Mucosa of gallbladder (tissue), 1 donor: ENCODE measurements around the gene GFM1. TPM values are rescaled to one million over a fixed set of nuclear protein-coding genes. Genes with fewer than 3 reads are reported as not detected.

ENCODE experiments used
- DNase-seq: peaks from one replicate; pipeline ENCODE4 v3.0.0-alpha.2; 2020; ENCODE audit warnings: low spot score
- total RNA-seq: library from RNA; stranded (reverse); gene quantifications from one replicate; pipeline ENCODE4 v1.2.1, GENCODE V29; 2021
- donor health status: DM: no; HTN: no; CAD: no.

GFM1 gene
- total RNA-seq, 1 donor from 2014 or later: 33.5 TPM

DNA sequence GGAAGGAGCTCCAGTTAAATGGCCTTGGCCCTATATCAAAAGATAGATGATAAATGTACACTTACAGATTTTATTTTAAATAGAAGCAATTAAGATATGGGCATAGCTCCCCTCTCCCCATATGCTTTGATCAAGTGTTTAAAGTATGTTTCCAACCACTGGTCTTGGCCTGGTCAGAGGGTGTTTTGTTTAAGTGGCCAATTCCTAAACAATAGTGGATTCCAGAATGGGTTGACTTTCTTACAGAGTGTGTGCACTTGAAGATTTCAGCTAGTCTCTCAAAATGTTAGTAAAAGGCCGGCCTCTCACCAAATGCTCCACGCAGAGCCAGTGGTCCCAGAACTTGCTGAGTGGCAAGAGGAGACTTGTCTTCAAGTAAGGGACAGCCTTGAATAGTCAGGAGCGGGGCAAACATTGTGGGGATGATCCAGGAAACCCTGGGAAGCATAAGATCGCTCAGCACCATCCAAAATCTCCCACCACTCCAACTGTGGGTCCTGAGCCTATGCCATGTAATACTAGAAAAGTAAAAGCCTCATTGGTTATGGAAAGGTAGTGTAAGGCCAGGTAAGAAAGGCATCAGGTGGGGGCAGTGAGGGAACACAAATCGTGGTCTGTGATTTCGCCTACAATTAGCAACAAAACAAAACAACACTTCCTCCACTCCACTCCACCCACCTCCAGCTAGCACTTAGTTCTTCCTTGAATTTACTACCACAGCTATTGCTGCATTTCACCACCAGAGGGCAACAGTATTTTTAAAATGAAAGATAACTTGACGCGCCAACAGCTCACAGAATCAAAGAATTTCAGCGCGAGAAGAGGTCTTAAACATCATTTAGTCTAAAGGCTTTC, 83.1 kb downstream of the GFM1 start:
- peak; percentile 74 for DNase-seq

DNA sequence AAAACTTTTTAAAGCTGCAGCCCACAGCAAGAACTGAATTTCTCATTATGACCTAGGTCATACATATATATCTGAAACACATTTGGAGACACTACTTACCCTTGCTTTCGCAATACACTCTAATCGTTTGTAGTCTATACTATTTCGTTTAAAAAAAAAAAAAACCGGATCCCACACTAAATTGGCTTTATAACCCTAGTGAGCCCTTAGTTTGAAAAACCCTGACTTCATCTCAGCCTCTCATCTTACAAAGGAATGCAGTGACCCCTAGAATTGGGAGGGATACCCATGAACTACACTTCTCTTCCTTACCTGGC, 83.7 kb downstream of the GFM1 start:
- DNase-seq: no peak

DNA sequence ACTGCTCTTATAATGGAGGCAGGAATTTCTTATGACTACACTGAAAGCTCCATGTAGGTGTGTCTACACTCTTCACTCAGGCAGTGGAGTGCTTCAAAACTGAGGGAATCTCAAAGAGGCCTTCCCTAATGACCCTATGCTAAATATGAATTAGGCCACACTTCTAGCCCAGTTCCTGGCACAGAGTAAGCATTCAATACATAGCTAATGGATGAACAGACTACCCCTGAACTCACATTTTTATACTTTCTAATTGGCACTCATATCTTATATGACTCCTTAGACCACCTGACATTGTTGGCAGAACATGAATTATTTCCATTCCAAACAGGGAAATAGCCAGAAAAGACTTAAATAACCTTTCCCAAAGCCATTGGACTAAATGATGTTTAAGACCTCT, 84.5 kb downstream of the GFM1 start:
- no peak for DNase-seq

DNA sequence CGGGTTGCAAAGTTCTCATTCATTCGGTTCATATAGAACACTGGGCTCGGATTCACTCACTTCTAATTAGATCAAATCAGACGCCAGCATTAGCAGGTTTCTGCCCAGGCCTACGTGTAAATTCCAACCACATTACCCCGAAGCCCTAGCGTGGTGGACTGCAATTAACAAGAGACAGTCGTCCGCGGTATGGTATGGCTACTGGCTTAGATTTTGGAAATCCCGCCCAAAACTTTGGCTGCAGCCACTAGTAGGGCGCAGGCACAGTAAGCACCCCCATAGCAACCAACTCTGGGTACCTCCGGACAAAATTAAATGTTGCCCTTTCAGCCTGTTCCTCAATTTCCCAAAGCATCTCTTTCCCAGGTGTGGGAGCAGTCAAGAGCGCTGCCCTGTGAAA, 87.2 kb downstream of the GFM1 start:
- DNase-seq: no peak

DNA sequence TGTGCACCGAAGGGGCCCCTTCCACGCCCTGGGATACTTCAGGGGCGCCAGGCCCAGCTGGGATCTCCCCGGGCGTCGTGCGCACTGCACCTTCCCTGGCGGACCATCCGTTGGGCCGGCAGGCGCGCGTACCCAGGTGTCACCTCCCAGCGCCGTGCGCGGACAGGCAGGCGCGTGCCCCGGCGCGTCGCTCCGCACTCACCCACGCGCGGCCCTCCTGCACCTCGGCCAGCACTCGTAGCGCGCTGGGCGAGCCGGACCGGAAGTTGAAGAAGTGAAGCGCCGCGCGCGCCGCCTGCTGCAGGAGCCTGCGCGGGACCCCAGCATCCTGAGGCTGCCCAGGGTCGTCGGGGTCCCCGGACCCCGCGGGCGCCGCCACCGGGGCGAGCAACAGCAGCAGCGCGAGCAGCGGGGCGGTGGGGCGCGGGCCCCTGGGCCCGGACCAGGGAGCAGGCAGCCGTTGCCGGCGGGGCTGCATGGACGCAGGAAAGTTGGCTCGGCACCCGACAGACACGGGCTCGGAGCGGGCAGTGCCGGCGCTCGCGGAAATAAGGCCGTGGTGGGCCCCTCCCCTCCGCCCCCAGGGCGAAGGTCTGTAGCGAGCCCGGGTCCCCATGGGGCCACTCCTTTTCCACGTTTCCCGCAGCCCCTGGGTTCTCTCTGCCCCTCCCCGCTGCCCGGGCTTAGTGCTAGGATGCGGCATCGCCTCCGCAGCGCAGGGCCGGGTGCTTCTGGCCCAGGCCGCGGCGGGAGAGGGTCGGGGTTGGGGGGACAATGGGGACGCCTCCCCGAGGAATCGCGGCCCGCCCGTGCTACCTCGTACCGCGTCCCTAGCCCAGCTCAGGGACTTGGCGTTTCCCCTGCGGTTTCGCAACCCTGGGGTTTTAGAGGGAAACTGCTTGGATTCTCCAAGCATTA, 87.9 kb downstream of the GFM1 start, which contains the start of gene RARRES1:
Gene RARRES1 (minus strand): TSS at position 520 of the 918 bp plus-strand sequence. CDS start 42 bp downstream, at position 478.
- DNase-seq: peak; percentile 53

DNA sequence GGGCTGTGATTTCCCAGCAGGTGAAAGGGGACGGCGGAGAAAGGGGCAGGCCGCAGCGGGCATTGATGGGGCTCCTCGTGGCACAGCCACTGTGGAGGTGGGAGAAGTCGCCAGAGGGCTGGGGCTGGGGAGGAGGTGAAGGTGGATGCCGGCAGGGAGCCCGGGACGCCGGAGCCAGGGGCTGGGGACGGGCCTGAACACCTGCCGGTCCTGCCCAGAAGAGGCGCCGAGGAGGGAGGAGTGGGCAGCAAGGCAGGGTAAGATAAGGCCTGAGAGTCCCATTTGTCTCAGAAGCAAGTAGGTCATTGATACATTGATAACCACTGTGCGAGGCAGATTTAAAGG, 88.5 kb downstream of the GFM1 start:
- DNase-seq: no peak

DNA sequence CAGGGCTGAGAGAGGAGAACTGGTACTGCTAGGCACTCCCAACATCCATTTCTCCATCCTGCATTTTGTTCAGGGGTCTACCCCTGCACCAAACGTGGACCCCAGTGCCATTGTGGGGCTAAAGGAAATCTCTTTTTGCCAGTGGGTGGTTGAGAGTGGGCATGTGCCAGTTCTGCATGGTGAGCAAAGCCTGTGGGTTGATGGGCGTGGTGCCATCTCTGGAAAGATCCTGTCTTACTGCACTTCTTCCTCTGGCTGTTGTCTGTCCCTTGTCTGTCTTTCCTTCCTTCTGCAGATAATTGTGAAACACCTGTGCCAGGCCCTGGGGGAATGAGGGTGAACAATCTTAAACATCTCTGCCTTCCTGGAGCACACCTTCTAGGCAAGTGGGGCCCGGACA, 89.3 kb downstream of the GFM1 start:
- DNase-seq: no peak

DNA sequence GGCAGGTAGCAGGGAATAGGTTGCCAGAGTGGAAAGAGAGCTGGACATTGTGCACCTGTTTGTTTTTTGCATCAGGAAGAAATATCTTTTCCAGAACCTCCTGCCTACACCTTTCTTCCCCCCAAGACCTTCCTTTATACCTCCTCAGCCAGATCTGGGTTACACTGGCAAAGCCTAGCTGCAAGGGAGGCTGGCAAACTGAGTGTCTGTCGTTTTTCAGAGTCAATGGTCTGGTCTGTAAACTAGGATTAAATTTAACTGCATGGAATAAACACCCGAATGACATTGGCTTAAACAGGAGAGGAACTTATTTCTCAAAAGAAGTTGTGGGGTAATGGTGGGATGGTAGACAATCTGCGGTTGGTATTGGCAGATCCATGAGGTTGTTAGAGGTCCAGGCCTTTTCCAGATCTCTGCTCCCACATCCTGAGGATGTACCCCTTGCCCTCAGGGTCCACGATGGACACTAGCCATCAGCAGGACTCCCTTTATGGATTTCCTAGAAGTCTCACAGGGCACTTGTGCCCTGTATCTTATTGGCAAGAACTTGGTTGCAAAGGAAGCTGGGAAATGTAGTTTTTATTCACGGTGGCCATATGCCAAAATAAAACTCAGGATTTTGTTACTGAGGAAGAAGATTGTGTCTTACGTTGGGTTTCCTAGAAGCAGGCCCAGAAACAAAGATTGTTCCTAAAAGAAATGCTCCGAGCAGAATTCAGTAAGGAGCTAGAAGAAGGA, 91.1 kb downstream of the GFM1 start:
- no peak for DNase-seq

DNA sequence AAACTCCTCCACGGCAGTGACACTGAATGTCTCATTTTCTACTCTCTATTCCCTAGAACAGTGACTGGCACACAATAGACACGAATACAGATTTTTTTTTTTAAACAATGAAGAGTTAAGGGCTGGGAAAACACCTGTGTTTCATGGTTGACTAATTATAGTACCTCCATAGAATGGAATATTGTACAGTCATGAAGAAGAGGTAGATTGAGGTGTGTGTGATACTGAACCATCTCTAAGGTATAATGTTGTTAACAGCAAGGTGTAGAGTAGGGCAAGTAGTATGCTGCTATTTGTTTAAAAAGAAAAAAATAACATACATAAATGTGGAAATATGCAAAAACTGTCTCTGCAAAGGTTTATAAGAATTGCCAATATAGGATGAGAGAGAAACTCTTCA, 93.1 kb downstream of the GFM1 start:
- no peak for DNase-seq

DNA sequence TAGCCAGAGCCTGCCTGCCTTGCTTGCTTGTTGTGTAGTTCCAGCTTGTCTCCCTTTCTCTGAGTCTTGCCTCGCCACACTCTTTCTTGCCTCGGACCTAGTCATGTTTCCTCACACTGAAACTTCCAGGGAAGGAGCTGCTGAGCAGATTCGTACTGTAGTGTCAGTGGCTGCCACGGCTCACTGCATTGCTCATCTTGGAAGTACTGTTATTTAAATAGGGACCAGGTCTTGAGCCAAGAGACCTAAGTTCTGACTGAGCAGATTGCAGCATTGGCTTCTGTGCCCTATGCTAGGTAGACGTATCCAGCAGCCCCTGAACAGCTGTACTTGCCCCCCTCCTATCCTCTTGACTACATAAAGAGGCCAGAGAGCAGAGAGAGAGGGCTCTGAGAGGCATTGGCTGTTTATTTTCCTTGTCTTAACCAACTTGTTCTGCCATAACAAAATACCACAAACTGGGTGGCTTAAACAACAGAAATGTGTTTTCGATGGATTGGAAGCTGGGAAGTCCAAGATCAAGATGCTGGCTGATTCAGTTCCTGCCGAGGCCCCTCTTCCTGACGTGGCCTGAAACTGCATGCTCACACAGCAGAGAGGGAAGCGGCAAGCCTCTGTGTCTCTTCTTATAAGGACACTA, 93.8 kb downstream of the GFM1 start:
- DNase-seq: no peak

DNA sequence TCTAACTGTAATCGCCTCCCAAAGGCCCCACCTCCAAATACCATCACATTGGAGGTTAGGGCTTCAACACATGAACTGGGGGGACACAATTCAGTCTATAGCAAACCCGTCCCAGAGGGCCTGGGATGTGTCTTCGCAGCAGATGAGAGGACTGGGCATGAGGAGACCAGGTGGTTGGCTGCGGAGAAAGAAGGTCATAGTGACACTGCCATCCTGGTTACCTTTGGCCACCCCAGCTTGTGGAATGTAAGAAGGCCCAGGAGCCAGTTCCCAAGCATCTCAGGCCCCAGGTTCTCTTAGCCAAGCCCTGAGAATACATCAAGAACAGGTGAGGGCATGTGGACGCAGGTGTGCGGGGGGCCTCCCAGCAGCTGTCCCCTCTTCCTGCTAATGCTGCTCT, 94.3 kb downstream of the GFM1 start:
- no peak for DNase-seq

DNA sequence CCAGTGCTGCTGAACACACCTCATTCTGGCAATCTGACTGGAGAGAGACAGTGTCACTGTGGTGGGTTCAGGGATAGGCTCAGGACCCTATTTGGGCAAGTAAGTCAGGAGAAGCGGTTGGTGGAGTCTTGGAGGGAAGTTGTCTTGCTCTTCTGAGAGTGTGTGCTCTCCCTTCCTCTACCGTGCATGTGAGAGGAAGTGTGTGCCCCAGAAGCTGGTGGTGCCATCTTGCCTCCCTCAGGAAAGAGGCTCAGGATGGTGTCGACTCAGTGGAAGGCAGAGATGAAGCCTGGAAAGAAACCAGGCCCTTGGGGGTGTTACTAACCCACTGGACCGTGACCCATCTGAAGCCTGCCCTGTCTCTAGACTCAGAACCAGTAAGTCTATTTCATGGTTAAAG, 94.8 kb downstream of the GFM1 start:
- DNase-seq: no peak

DNA sequence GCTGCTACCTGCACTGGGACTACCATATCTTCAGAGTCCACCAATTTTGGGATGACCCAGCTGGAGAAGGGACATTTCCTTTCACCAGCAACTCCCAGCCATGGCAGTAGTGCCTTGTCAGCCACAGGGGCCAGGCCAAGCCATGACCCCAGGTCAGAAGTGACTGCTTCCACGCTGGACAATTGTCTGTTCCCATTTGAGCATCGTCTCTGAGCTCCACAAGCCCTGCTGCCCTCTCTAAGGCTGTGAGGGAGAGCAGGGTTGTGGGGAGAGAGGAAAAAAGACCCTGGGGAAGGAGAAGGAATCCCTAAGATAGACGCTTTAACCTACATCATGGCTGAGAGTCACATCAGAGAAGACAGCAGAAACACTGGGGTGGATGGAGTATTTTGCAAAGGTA, 95.3 kb downstream of the GFM1 start:
- no peak for DNase-seq

Other genes with a start within 250 kb of the GFM1 start
- 9.9 TPM for gene MLF1, start 73.3 kb upstream of the GFM1 start, total RNA-seq
- gene LXN, start 28.1 kb downstream of the GFM1 start, total RNA-seq: 17.0 TPM
- gene RARRES1, start 87.9 kb downstream of the GFM1 start, total RNA-seq: 6.3 TPM
- 53.1 TPM for gene MFSD1, start 157.5 kb downstream of the GFM1 start, total RNA-seq